VCaP (cell line): ENCODE data around the gene CMBL.
A peak's percentile ranks its signal among the peaks of the same experiment; 100 is the strongest.

Experiments
- H3K27ac ChIP-seq: fragments of 450-650 bp; 2 replicates; pipeline ENCODE4 v1.5.1; 2017
- TF ChIP-seq, protein P1 (sequence below): fragments of 450-650 bp; conservative IDR thresholded peaks from 2 replicates; pipeline ENCODE4 v1.5.1; 2017; ENCODE audit warnings: mild to moderate bottlenecking, moderate library complexity

The CMBL gene

DNA sequence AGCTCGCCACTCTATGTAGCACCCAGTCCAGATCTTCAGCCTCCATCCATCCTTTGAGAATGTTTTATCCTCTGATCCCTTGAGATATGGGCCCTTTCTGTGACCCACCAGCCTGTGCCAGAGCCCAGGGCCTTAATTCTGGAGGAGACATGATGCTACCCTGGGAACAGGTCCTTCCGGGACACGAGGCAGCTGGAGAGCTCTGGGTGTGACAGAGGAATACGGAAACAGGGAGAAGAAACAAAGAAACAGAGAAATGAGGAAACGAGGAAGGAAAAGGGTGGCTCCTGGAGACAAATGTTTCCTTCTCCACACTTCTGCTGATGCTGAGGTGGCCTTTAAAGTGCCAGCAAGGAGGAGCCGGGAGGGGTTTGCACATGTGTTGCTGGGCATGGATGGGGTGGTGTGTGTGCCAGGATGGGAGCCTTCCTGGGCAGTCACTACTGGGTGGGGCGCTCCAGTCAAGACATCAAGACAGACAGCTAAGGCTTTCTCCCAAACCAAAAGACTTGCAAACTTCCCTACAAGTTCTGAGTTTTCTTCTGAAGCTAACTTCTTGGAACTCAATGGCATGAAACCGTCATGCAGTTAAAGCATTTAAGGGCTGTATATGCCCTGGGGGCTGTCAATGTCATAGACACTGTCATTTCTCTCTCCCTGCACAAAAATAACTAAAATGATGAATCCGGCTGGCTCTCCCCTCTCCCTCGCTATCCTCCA lies 23.0 kb upstream of the CMBL start:
- TF ChIP-seq, protein P1, sequence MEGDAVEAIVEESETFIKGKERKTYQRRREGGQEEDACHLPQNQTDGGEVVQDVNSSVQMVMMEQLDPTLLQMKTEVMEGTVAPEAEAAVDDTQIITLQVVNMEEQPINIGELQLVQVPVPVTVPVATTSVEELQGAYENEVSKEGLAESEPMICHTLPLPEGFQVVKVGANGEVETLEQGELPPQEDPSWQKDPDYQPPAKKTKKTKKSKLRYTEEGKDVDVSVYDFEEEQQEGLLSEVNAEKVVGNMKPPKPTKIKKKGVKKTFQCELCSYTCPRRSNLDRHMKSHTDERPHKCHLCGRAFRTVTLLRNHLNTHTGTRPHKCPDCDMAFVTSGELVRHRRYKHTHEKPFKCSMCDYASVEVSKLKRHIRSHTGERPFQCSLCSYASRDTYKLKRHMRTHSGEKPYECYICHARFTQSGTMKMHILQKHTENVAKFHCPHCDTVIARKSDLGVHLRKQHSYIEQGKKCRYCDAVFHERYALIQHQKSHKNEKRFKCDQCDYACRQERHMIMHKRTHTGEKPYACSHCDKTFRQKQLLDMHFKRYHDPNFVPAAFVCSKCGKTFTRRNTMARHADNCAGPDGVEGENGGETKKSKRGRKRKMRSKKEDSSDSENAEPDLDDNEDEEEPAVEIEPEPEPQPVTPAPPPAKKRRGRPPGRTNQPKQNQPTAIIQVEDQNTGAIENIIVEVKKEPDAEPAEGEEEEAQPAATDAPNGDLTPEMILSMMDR = no peak
- peak overlapping the region; percentile 58 for H3K27ac ChIP-seq

DNA sequence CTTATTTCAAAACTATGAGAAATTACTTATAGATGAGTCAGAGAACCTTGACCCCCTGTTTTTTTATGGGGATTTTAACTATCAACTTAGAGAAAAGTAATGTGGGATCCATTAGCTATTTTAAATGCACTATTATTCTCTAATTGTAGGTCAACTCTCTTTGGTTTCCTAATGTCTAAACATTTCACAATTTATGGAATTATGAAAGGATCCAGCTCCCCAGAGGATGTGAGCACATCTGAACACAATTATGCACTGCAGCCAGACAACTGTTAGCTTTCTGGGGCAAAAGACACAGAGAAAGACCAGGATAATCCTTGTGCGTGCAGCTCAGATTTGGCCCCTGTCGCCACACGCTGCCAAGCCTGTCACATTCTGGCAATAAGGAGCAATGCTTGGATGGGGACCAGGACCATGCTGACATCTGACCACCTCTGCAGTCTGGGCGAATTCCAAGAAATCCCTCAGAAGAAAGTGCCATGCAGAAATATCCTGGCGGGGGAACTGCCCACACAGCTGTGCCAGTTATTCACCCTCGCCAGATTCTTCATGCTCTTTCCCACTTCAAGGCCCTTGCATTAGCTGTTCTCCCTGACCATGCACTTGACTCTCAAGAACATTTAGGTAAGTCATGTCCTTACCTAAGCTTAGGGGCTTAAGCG lies 22.2 kb upstream of the CMBL start:
- TF ChIP-seq, protein P1 = no peak
- H3K27ac ChIP-seq = no peak overlapping the region; the same call in 1 of the 2 replicates

DNA sequence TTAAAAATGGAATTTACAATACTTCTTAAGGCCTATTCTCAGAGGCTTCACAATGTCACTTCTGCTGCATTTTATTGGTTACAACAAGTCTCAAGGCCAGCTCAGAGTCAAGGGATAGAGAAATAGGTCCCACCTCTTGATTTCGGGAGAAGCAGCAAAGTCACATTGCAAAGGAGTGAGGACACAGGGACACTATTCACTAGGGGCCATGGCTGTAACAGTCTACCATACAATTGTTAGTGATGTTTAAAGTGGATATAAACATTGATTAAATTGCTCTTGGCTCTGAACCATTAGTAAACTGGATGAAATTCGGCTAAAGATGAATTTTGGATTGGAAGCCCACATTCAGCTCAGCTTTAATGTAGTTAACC lies 21.7 kb upstream of the CMBL start:
- no peak overlapping the region for H3K27ac ChIP-seq
- TF ChIP-seq, protein P1 = no peak

DNA sequence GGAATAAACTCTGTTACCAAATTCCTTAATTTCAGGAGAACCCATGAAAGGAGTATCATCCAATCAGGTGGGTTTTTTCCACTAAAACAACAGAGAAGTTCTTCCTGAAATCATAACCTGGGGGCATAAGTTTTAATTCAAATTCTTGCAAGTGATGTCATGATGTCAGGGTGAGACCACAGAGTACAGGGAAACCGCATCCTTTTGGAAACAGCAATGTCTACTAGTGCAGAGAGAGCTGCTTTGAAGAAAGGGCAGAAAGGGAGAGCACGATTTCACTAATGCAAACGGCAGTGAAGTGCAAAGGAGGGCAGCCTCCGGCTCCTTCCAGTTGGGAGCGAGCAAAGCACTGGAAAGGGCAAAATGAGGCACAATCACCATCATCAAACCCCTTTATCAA lies 20.6 kb upstream of the CMBL start:
- TF ChIP-seq, protein P1 = no peak
- no peak overlapping the region for H3K27ac ChIP-seq

DNA sequence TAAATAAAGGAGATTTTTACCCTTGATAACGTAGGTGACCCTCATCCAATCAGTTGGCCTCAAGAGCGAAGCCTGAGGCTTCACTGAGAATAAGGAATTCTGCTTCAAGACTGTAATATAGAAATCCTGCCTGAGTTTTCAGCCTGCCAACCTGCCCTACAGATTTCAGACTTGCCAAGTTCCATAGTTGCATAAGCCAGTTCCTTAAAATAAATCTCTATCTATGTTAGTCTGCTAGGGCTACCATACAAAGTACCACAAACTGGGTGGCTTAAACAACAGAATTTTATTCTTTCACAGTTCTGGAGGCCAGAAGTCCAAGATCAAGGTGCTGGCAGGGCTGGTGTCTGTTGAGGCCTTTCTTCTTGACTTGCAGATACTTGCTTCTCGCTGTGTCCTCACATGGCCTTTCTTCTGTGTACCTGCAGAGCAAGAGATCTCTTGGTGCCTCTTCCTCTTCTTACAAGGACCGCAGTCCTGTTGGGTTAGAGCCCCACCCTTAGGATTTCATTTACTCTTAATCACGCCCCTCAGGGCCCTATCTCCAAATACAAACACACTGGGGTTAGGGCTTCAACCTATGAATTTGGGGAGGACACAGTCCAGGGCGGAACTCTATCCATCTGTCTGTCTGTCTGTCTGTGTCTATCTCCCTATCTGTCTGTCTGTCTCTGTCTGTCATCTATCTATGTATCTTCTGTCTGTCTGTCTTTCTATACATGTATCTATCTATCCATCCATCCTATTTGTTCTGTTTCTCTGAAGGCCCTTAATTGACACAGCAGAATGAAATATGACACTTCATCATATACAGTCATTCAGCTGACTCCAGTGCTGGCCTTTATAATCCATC lies 17.0 kb upstream of the CMBL start:
- TF ChIP-seq, protein P1 = no peak
- peak overlapping the region; percentile 38 for H3K27ac ChIP-seq

DNA sequence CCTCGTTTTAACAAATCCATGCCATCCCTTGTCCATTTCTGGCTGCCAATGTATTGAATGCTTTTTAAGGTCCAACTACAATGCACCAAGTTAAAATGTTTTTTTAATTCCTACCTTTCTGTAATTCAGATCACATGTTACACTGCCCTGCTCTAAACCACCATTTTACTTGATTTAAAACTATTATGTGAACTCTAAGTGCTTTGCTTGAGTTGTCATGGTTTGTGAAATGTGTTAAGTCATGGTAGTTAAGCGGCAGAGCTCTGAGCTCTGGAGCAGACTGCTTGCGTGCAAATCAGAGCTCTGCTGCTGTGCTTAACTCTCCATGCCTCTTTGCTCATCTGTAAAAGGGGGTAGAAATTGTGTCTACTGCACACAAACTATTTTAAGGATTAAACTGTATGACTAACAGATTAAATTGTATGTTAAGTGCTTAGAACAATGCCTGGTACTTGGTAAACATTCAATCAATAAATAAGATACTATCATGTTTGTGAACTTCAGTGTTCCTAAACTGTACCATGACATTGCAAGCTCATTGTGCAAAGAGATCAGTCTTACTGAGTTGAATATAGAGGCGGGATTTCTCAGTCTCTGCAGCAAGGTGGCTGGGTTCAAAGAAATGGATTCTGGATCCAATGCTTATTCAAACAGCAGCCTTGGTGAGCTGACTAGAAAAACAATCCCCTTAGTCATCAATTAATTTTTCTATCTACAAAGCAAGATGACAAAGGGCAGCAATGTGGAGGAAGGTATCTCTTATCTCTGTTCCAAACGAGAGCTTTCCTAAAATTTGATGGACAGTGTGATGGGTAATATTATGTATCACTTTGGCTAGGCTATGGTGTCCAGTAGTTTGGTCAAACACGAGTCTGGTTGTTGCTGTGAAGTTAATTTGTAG lies 16.1 kb upstream of the CMBL start:
- peak overlapping the region; percentile 38; the same call in 1 of the 2 replicates for H3K27ac ChIP-seq
- TF ChIP-seq, protein P1 = no peak
